Activated naive CD4-positive, alpha-beta T cell treated with anti-CD3 and anti-CD28 coated beads, Interleukin-2, amount 50 U/mL, for 24 hours (primary cell): ENCODE measurements around the gene ESPN.
"Not testable (repeated sequence)": the region's sequence is repeated elsewhere in the genome, so short reads cannot be mapped to it uniquely, and the experiment has no call there.

Experiments
- H3K27ac Mint-ChIP-seq: one replicate; pipeline ENCODE4 v1.8.0; 2021; ENCODE audit warnings: mild to moderate bottlenecking, mixed read lengths
- H3K27me3 Mint-ChIP-seq: one replicate; pipeline ENCODE4 v1.8.0; 2021; ENCODE audit warnings: mixed read lengths
- H3K36me3 Mint-ChIP-seq: one replicate; pipeline ENCODE4 v1.8.0; 2021; ENCODE audit warnings: mixed read lengths
- H3K4me1 Mint-ChIP-seq: one replicate; pipeline ENCODE4 v1.8.0; 2021; ENCODE audit warnings: mixed read lengths
- H3K4me3 Mint-ChIP-seq: one replicate; pipeline ENCODE4 v1.8.0; 2021; ENCODE audit warnings: mild to moderate bottlenecking, mixed read lengths
- H3K9me3 Mint-ChIP-seq: one replicate; pipeline ENCODE4 v1.8.0; 2021; ENCODE audit warnings: mixed read lengths

ESPN gene

GRCh38 chr1:6431645-6432579 lies 7.3 kb downstream of the ESPN start:
- H3K27ac Mint-ChIP-seq, H3K4me3 Mint-ChIP-seq, H3K27me3 Mint-ChIP-seq, H3K36me3 Mint-ChIP-seq, H3K9me3 Mint-ChIP-seq, H3K4me1 Mint-ChIP-seq: not testable (repeated sequence)

- H3K27ac Mint-ChIP-seq, result no peak overlapping the region
- no peaks in the 10 kb centered on the region for H3K36me3 Mint-ChIP-seq
- H3K4me3 Mint-ChIP-seq, result no peak overlapping the region
- H3K27me3 Mint-ChIP-seq, result peaks cover 8% of the 10 kb centered on the region
- H3K9me3 Mint-ChIP-seq, result no peaks in the 10 kb centered on the region
- H3K4me1 Mint-ChIP-seq, result peaks cover 6% of the 10 kb centered on the region
These were observed 9.6 kb downstream of the ESPN start for GRCh38 chr1:6434186-6434585.

DNA sequence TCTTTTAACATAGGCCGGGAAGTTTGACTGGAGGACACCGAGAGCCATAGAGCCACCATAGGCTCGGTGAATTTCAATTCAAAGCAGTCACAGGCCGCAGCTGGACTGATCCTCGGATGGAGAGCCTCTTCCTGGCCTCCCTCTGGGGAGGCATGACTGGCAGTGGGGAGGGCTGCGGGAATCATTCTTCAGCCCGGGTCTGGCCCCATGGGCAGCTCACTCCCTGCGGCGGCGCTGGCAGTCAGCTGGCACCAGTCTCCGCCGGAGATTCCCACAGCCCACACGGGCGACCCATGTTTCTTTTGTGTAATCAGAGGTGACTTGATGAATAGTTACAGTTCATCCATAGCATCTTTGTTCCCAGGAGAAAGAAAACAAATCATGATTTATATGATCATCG lies 10.6 kb downstream of the ESPN start:
- H3K36me3 Mint-ChIP-seq, result no peaks in the 10 kb centered on the region
- peaks cover 12% of the 10 kb centered on the region for H3K27me3 Mint-ChIP-seq
- H3K27ac Mint-ChIP-seq, result no peak overlapping the region
- H3K9me3 Mint-ChIP-seq, result no peaks in the 10 kb centered on the region
- H3K4me1 Mint-ChIP-seq, result peaks cover 13% of the 10 kb centered on the region
- H3K4me3 Mint-ChIP-seq, result no peak overlapping the region

DNA sequence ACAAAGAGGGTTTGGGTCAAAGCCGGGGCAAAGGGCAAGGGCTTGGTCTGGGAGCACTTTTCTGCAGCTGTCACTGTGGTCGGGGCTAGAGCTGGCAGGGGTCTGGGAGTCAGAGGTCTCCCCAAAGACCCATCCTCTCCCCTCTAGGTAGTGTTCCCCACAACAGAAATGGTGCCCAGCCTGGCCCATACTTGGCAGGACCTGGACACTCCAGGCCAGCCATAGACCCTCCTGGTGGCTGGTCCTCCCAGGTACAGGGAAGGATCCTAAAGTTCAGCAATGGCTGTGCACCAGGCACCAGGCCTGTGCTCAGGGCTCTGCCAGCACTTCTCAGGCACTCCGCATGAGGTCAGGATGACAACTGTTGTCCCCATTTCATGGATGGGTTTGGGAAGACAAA lies 11.0 kb downstream of the ESPN start:
- H3K9me3 Mint-ChIP-seq, result no peaks in the 10 kb centered on the region
- no peak overlapping the region for H3K4me3 Mint-ChIP-seq
- no peak overlapping the region for H3K27ac Mint-ChIP-seq
- no peaks in the 10 kb centered on the region for H3K36me3 Mint-ChIP-seq
- peaks cover 12% of the 10 kb centered on the region for H3K27me3 Mint-ChIP-seq
- peaks cover 13% of the 10 kb centered on the region for H3K4me1 Mint-ChIP-seq

GRCh38 chr1:6436277-6436676 lies 11.7 kb downstream of the ESPN start:
- not testable (repeated sequence) for H3K4me3 Mint-ChIP-seq, H3K9me3 Mint-ChIP-seq, H3K27ac Mint-ChIP-seq, H3K36me3 Mint-ChIP-seq
- Mint-ChIP-seq H3K27me3 (peaks cover 15% of the 10 kb centered on the region), H3K4me1 (peaks cover 13% of the 10 kb centered on the region)

GRCh38 chr1:6437012-6437700 lies 12.6 kb downstream of the ESPN start:
- not testable (repeated sequence) for H3K4me3 Mint-ChIP-seq, H3K9me3 Mint-ChIP-seq, H3K36me3 Mint-ChIP-seq, H3K27ac Mint-ChIP-seq
- Mint-ChIP-seq H3K27me3 (peaks cover 18% of the 10 kb centered on the region), H3K4me1 (peaks cover 13% of the 10 kb centered on the region)

- Mint-ChIP-seq H3K4me3 (peak overlapping the region; percentile 51), H3K27me3 (peaks cover 18% of the 10 kb centered on the region), H3K4me1 (peaks cover 13% of the 10 kb centered on the region), H3K36me3 (no peaks in the 10 kb centered on the region), H3K27ac (peak overlapping the region; percentile 82), H3K9me3 (no peaks in the 10 kb centered on the region)
These were observed 13.5 kb downstream of the ESPN start for GRCh38 chr1:6438047-6438525.

- Mint-ChIP-seq H3K27ac (no peak overlapping the region), H3K27me3 (peaks cover 24% of the 10 kb centered on the region), H3K4me3 (peak overlapping the region; percentile 60)
These were observed 15.9 kb downstream of the ESPN start for GRCh38 chr1:6440198-6441126.

DNA sequence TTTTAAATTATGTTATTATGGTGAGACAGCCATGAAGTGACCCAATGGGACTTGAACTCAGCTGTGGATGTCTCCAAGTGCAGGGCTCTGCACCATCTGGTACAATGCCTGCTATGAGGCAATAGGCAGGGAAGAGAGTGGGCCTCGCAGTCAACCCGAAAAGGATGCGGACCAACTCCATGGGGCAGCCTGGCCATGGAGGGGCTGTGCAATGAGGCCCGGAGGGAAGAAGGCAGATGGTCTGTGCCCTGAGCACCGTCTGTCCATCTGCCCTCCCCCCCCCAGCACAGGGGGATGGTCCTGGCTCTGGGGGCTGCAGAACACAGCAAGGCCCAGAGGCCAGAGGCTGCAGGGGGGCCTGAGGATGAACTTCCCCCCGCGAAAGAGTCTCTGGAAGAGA lies 17.0 kb downstream of the ESPN start:
- Mint-ChIP-seq H3K4me3 (no peak overlapping the region), H3K27me3 (peaks cover 28% of the 10 kb centered on the region), H3K36me3 (no peaks in the 10 kb centered on the region), H3K27ac (no peak overlapping the region), H3K4me1 (peaks cover 23% of the 10 kb centered on the region), H3K9me3 (no peaks in the 10 kb centered on the region)

More at GRCh38 chr1:6440198-6441126, 15.9 kb downstream of the ESPN start:
- H3K4me1 Mint-ChIP-seq, result peaks cover 19% of the 10 kb centered on the region
- no peaks in the 10 kb centered on the region for H3K9me3 Mint-ChIP-seq
- no peaks in the 10 kb centered on the region for H3K36me3 Mint-ChIP-seq

GRCh38 chr1:6443339-6444115 lies 19.0 kb downstream of the ESPN start:
- Mint-ChIP-seq H3K9me3 (no peaks in the 10 kb centered on the region), H3K4me1 (peaks cover 18% of the 10 kb centered on the region), H3K27ac (no peak overlapping the region), H3K4me3 (no peak overlapping the region), H3K36me3 (no peaks in the 10 kb centered on the region), H3K27me3 (peaks cover 24% of the 10 kb centered on the region)

- Mint-ChIP-seq H3K36me3 (no peaks in the 10 kb centered on the region), H3K27ac (no peak overlapping the region), H3K4me1 (peaks cover 20% of the 10 kb centered on the region), H3K9me3 (no peaks in the 10 kb centered on the region), H3K27me3 (peaks cover 24% of the 10 kb centered on the region), H3K4me3 (no peak overlapping the region)
These were observed 19.8 kb downstream of the ESPN start for GRCh38 chr1:6444377-6444776.

DNA sequence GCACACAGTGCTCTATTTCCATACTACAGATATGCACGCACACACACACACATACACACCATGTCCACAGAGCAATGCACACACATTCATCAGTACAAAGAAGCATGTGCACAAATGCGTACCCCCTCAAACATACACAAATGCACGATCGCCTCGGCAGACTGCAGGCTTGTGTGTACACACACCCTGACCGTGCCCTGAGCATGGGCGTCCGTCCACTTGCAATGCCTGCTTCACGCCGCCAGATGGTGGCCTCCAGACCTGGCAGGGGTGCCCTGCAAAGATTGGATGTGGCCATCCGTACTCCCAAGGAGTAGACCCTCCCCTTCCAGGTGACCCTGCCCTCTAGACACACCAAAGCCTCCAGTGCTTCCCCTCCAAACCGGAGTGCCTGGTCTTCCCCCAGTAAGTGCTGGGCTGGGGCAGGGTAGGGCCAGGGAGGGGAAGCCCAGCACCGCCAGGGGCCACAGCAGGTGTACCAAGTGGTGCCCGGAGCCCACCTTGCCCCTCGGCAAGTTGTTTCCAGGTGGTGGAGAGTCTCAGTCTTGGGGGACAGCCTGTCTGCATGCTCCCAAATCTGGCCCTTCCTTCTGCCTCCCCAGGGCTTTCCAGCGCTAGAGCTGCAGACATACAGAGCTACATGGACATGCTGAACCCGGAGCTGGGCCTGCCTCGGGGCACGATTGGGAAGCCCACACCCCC lies 20.6 kb downstream of the ESPN start:
- H3K36me3 Mint-ChIP-seq, result no peaks in the 10 kb centered on the region
- H3K27ac Mint-ChIP-seq, result no peak overlapping the region
- no peak overlapping the region for H3K4me3 Mint-ChIP-seq
- H3K27me3 Mint-ChIP-seq, result peaks cover 28% of the 10 kb centered on the region
- no peaks in the 10 kb centered on the region for H3K9me3 Mint-ChIP-seq
- H3K4me1 Mint-ChIP-seq, result peaks cover 21% of the 10 kb centered on the region

GRCh38 chr1:6445929-6446328 lies 21.4 kb downstream of the ESPN start:
- H3K4me1 Mint-ChIP-seq, result peaks cover 21% of the 10 kb centered on the region
- H3K27ac Mint-ChIP-seq, H3K9me3 Mint-ChIP-seq, H3K4me3 Mint-ChIP-seq, H3K36me3 Mint-ChIP-seq: not testable (repeated sequence)
- H3K27me3 Mint-ChIP-seq, result peaks cover 29% of the 10 kb centered on the region

DNA sequence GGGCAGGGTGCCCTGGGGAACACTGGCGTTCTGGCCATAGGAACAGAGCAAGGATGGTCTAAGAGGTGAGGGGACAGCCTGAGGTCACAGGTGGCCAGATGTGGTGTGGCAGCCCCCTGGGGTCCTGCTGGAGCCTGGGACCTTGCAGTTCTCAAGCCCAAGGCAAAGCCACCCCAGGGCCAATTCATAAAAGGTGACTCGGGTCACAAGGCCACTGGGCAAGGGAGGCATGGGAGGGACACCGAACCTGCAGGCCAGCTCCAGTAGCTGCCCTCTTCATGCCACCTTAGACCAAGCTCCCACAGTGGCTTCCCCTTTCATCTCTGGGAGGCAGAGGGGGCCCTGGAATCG lies 22.1 kb downstream of the ESPN start:
- Mint-ChIP-seq H3K4me1 (peaks cover 21% of the 10 kb centered on the region), H3K9me3 (no peaks in the 10 kb centered on the region), H3K4me3 (peak overlapping the region; percentile 30), H3K27me3 (peaks cover 23% of the 10 kb centered on the region), H3K27ac (no peak overlapping the region), H3K36me3 (no peaks in the 10 kb centered on the region)
